ENCODE measurements around the gene PLPP3.

DNA sequence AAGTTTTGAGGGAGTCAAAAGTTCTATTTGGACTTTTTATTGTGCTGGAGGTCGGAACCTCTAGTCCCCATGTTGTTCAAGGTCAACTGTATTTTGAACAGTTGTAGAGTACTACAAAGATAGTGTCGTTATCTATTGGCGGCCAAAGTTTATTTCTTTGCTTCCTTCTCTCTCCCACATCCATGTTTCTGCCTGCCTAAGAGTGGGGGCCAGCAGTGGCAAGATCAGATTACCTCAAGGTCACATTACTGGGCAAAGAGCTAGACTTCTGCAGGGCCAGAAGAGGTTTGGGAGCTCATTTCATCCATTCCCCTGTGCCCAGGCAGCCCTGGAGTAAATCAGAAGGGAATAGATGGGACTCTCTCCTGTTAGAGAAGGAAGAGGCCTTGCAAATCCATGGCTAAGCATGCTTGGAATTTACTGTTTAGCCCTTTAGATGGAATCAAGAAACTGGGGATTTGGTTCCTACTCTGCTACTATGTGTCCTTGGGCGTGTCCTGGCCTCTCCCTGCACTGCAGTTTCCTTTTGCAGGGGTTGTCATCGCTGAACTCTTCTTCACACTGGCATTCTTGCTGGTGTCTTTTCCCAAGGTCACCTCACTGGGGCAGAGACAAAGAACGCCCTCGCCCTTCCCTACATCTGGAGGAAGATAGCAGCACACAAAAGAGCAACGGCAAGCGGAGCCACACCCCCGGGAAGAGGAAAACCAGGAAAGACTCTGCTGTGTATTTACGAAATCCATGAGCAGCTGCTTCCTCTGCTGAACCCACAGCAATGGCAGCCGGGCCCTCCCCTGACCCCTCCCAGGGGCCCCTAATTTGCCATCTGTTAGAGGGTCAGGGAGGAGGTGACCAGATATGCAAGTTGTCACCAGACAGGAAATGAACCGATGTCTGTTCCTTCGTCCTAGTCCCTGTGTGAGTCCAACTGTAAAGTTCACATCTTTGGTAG lies 73.3 kb downstream of the PLPP3 start:
- no peak for TF ChIP-seq POLR2AphosphoS5 (IDR thresholded peaks at IDR 0.05)
- no peak for TF ChIP-seq CTCF (IDR thresholded peaks at IDR 0.05)

Measured in suprapubic skin (tissue), 3 donors.